GM23248 (cell line): ENCODE data around the gene P2RY10. TPM values are rescaled to one million over a fixed set of nuclear protein-coding genes. Genes with fewer than 3 reads are reported as not detected.
"Not testable (repeated sequence)": the region's sequence is repeated elsewhere in the genome, so short reads cannot be mapped to it uniquely, and the experiment has no call there.

Experiments
- DNase-seq: peaks from one replicate; pipeline ENCODE4 v3.0.0-alpha.2; 2015
- H2AFZ ChIP-seq: fragments of 200-600 bp; sonication (generic); 2 replicates; pipeline ENCODE4 v1.6.1; 2016; ENCODE audit warnings: antibody characterized with exemption
- H3F3A ChIP-seq: fragments of 200-600 bp; sonication (generic); 2 replicates; pipeline ENCODE4 v1.6.1; 2016; ENCODE audit warnings: mild to moderate bottlenecking, antibody characterized with exemption, mixed run types; ENCODE audit not compliant: insufficient read depth
- H3K27ac ChIP-seq: fragments of 200-600 bp; sonication (generic); 2 replicates; pipeline ENCODE4 v1.5.1; 2016; ENCODE audit warnings: mild to moderate bottlenecking
- H3K27me3 ChIP-seq: fragments of 200-600 bp; sonication (generic); replicated peaks from 2 replicates; pipeline ENCODE4 v1.6.1; 2016; ENCODE audit warnings: mild to moderate bottlenecking; ENCODE audit not compliant: insufficient read depth
- H3K36me3 ChIP-seq: fragments of 200-600 bp; sonication (generic); 2 replicates; pipeline ENCODE4 v1.6.1; 2016; ENCODE audit warnings: low read depth, mild to moderate bottlenecking
- H3K4me1 ChIP-seq: fragments of 200-600 bp; sonication (generic); 2 replicates; pipeline ENCODE4 v1.6.1; 2016; ENCODE audit warnings: mild to moderate bottlenecking; ENCODE audit not compliant: insufficient read depth
- H3K4me2 ChIP-seq: fragments of 200-600 bp; sonication (generic); one replicate; pipeline ENCODE4 v1.6.1; 2016; ENCODE audit warnings: mild to moderate bottlenecking; ENCODE audit not compliant: unreplicated experiment
- H3K4me3 ChIP-seq: fragments of 200-600 bp; sonication (generic); 2 replicates; pipeline ENCODE4 v1.5.1; 2016; ENCODE audit warnings: mild to moderate bottlenecking
- H3K79me2 ChIP-seq: fragments of 200-600 bp; sonication (generic); 2 replicates; pipeline ENCODE4 v1.6.1; 2016; ENCODE audit warnings: mild to moderate bottlenecking; ENCODE audit not compliant: insufficient read depth
- H3K9ac ChIP-seq: fragments of 200-600 bp; sonication (generic); 2 replicates; pipeline ENCODE4 v1.6.1; 2016; ENCODE audit warnings: mild to moderate bottlenecking
- H3K9me2 ChIP-seq: fragments of 200-600 bp; sonication (generic); 2 replicates; pipeline ENCODE4 v1.6.1; 2016; ENCODE audit warnings: mixed run types, mild to moderate bottlenecking, moderate library complexity; ENCODE audit not compliant: insufficient read depth
- H3K9me3 ChIP-seq: fragments of 200-600 bp; sonication (generic); one replicate; pipeline ENCODE4 v1.6.1; 2017; ENCODE audit warnings: low read depth
- H4K20me1 ChIP-seq: fragments of 200-600 bp; sonication (generic); 2 replicates; pipeline ENCODE4 v1.6.0; 2016; ENCODE audit not compliant: insufficient read depth
- EZH2 ChIP-seq: fragments of 200-600 bp; sonication (generic); IDR thresholded peaks from 2 replicates; pipeline ENCODE4 v1.6.1; 2018; ENCODE audit warnings: antibody characterized with exemption, mild to moderate bottlenecking; ENCODE audit not compliant: insufficient read depth, poor library complexity, severe bottlenecking
- EZH2phosphoT487 ChIP-seq: fragments of 200-600 bp; sonication (generic); IDR thresholded peaks from 2 replicates; pipeline ENCODE4 v1.6.1; 2018; ENCODE audit warnings: antibody characterized with exemption, moderate library complexity, mild to moderate bottlenecking, low read depth; ENCODE audit not compliant: insufficient read depth
- WGBS, 2 experiments: methylation state at CpG; one replicate each; pipeline ENCODE4 v1.1.6; 2015 to 2017; ENCODE audit warnings: low lambda C conversion rate in 2 of 2, low coverage in 1 of 2; ENCODE audit errors: missing lambda C conversion rate in 2 of 2; 5-methylcytosine and 5-hydroxymethylcytosine counted together
- in situ Hi-C: fragments of 300-500 bp; cut with MboI; formaldehyde crosslinking; loops from 2 replicates; pipeline ENCODE4 v1.15.0; 2020
- polyA plus RNA-seq: library from polyadenylated mRNA; unstranded; fragments of >200 nt; fragmentation: Nextera tagmentation; extraction: Ambion mirVana; gene quantifications from 2 replicates; pipeline ENCODE4 v1.2.1, GENCODE V29; 2016
- total RNA-seq: library from RNA; depleted of rRNA; stranded (reverse); fragments of >200 nt; shearing (Covaris generic); gene quantifications from 2 replicates; pipeline ENCODE4 v1.2.3, GENCODE V29; 2014

The P2RY10 gene
- total and polyA plus RNA-seq, 2 experiments from 2014 or later: not detected

- H3K79me2 ChIP-seq: no peaks in the 10 kb centered on the region
- H3K9ac ChIP-seq: no peak overlapping the region
- DNase-seq: no peak
- H3K27ac ChIP-seq: no peak overlapping the region
- no peak overlapping the region for H3K4me3 ChIP-seq
- no peaks in the 10 kb centered on the region for H3K9me3 ChIP-seq
- in situ Hi-C loops: no loop called here
- WGBS, 2 experiments: 12 to 21% methylated on average over 3 of the region's 3 CpGs
- H3F3A ChIP-seq: no peaks in the 10 kb centered on the region
- no peaks in the 10 kb centered on the region for H3K36me3 ChIP-seq
- no peak overlapping the region for H3K4me2 ChIP-seq
- TF ChIP-seq EZH2: no peak
- no peak overlapping the region for H2AFZ ChIP-seq
- H3K27me3 ChIP-seq: no peaks in the 10 kb centered on the region
- H3K4me1 ChIP-seq: no peaks in the 10 kb centered on the region
- no peaks in the 10 kb centered on the region for H4K20me1 ChIP-seq
- H3K9me2 ChIP-seq: no peaks in the 10 kb centered on the region
These were observed 19.4 kb downstream of the P2RY10 start for GRCh38 chrX:78964598-78964997.

- H3F3A ChIP-seq: no peaks in the 10 kb centered on the region
- no peaks in the 10 kb centered on the region for H3K4me1 ChIP-seq
- no peak overlapping the region for H3K4me2 ChIP-seq
- no peaks in the 10 kb centered on the region for H3K36me3 ChIP-seq
- H4K20me1 ChIP-seq: no peaks in the 10 kb centered on the region
- H3K9me2 ChIP-seq: no peaks in the 10 kb centered on the region
- in situ Hi-C loops: no loop called here
- no peak overlapping the region for H3K27ac ChIP-seq
- no peak overlapping the region for H2AFZ ChIP-seq
- peak; percentile 0 for DNase-seq
- no peak overlapping the region for H3K9ac ChIP-seq
- WGBS, 2 experiments: 0 to 1% methylated on average over 4 of the region's 4 CpGs
- H3K79me2 ChIP-seq: no peaks in the 10 kb centered on the region
- TF ChIP-seq EZH2phosphoT487 (no peak), EZH2 (no peak)
- H3K27me3 ChIP-seq: no peaks in the 10 kb centered on the region
- no peak overlapping the region for H3K4me3 ChIP-seq
- no peaks in the 10 kb centered on the region for H3K9me3 ChIP-seq
These were observed 34.7 kb downstream of the P2RY10 start for GRCh38 chrX:78979789-78980464.

- H3K79me2 ChIP-seq: no peaks in the 10 kb centered on the region
- in situ Hi-C loops: no loop called here
- H4K20me1 ChIP-seq: no peaks in the 10 kb centered on the region
- H3K4me1 ChIP-seq: no peaks in the 10 kb centered on the region
- TF ChIP-seq EZH2: no peak
- no peak for TF ChIP-seq EZH2phosphoT487
- no peak overlapping the region for H2AFZ ChIP-seq
- 0% methylated on average over 1 of the region's 1 CpG for WGBS, 2 experiments
- no peaks in the 10 kb centered on the region for H3K27me3 ChIP-seq
- no peak overlapping the region for H3K4me3 ChIP-seq
- H3K9ac ChIP-seq: no peak overlapping the region
- no peaks in the 10 kb centered on the region for H3K9me2 ChIP-seq
- no peak for DNase-seq
- H3F3A ChIP-seq: no peaks in the 10 kb centered on the region
- H3K36me3 ChIP-seq: no peaks in the 10 kb centered on the region
- no peaks in the 10 kb centered on the region for H3K9me3 ChIP-seq
- H3K4me2 ChIP-seq: no peak overlapping the region
- no peak overlapping the region for H3K27ac ChIP-seq
These were observed 44.2 kb downstream of the P2RY10 start for GRCh38 chrX:78989349-78989748.

GRCh38 chrX:78997870-78998558 is 52.8 kb downstream of the P2RY10 start:
- 24 to 28% methylated on average over 5 of the region's 5 CpGs for WGBS, 2 experiments
- Histone ChIP-seq H3K9me3 (no peaks in the 10 kb centered on the region), H3K27ac (no peak overlapping the region), H3K27me3 (no peaks in the 10 kb centered on the region), H4K20me1 (no peaks in the 10 kb centered on the region), H3K4me2 (no peak overlapping the region), H3K9me2 (no peaks in the 10 kb centered on the region), H2AFZ (no peak overlapping the region), H3K4me3 (no peak overlapping the region), H3K9ac (no peak overlapping the region), H3K4me1 (no peaks in the 10 kb centered on the region), H3F3A (no peaks in the 10 kb centered on the region), H3K36me3 (no peaks in the 10 kb centered on the region), H3K79me2 (no peaks in the 10 kb centered on the region)
- in situ Hi-C loops: no loop called here
- TF ChIP-seq EZH2phosphoT487 (no peak), EZH2 (no peak)
- DNase-seq: no peak

- 27 to 50% methylated on average over 1 of the region's 1 CpG for WGBS, 2 experiments
- H3K9me3 ChIP-seq, H3K4me2 ChIP-seq, H3K27ac ChIP-seq, in situ Hi-C loops, H3K36me3 ChIP-seq, H3K4me3 ChIP-seq, H3K9ac ChIP-seq, H3K9me2 ChIP-seq, H4K20me1 ChIP-seq, DNase-seq, H3F3A ChIP-seq, H3K27me3 ChIP-seq, H3K79me2 ChIP-seq, H3K4me1 ChIP-seq, H2AFZ ChIP-seq: not testable (repeated sequence)
These were observed 62.3 kb downstream of the P2RY10 start for GRCh38 chrX:79007540-79007939.
